AG09309 (cell line): ENCODE measurements around the gene FMNL1.

Experiments
- DNase-seq: peaks from one replicate; pipeline ENCODE4 v3.0.0-alpha.2; 2010; ENCODE audit warnings: low read depth
- H3K4me3 ChIP-seq: 2 replicates; pipeline ENCODE4 v1.5.1; 2011; ENCODE audit warnings: mild to moderate bottlenecking, low read depth, low read length, moderate library complexity; ENCODE audit not compliant: control insufficient read depth
- CTCF ChIP-seq: IDR thresholded peaks from 2 replicates; pipeline ENCODE4 v1.5.1; 2011; ENCODE audit warnings: mild to moderate bottlenecking, low read depth, low read length, inconsistent platforms; ENCODE audit not compliant: insufficient read depth, control insufficient read depth; ENCODE audit errors: missing control alignments

Gene FMNL1

GRCh38 chr17:45242029-45242414 lies 20.3 kb downstream of the FMNL1 start:
- H3K4me3 ChIP-seq, result no peak overlapping the region
- DNase-seq, result no peak

DNA sequence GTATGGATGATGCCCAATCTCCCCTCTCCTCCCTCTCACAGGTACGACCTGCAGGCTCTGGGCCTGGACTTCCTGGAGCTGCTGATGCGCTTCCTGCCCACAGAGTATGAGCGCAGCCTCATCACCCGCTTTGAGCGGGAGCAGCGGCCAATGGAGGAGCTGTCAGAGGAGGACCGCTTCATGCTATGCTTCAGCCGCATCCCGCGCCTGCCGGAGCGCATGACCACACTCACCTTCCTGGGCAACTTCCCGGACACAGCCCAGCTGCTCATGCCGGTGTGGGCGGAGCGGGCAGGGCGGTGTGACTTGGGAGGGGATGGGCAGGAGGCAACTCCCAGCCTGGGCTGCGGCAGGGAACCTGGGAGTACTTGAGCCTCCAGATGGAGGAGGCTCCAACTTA lies 22.1 kb downstream of the FMNL1 start:
- H3K4me3 ChIP-seq, result no peak overlapping the region
- DNase-seq, result no peak
- no peak for TF ChIP-seq CTCF

More at GRCh38 chr17:45242029-45242414, 20.3 kb downstream of the FMNL1 start:
- no peak for TF ChIP-seq CTCF

DNA sequence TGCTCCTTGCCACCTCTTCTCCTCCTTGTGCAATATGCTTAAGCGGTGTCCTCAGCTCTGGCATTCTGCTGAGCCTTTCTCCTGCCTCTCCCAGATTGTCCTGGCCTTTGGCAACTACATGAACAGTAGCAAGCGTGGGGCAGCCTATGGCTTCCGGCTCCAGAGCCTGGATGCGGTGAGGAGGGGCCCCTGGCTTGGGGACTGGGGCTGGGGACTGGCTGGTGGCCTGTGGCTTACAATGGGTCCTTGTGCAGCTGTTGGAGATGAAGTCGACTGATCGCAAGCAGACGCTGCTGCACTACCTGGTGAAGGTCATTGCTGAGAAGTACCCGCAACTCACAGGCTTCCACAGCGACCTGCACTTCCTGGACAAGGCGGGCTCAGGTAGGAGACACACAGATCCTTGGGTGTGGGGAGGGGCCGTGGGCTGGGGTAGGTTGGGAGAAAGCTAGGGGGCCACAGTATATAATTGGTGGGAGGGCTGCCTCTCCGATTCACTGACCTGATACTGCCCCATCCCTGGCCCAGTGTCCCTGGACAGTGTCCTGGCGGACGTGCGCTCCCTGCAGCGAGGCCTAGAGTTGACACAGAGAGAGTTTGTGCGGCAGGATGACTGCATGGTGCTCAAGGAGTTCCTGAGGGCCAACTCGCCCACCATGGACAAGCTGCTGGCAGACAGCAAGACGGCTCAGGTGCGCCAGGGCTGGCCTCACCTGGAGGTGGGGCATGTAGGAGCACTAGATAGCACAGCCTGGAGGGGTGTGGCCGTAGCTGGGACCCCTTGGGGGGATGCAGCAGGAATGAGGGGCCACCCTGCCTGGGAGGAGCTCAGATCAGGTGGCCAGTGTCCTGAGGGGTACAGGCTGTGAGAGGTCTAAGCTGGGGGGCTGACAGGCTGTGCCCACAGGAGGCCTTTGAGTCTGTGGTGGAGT lies 23.3 kb downstream of the FMNL1 start:
- H3K4me3 ChIP-seq, result no peak overlapping the region
- no peak for TF ChIP-seq CTCF
- DNase-seq, result no peak

DNA sequence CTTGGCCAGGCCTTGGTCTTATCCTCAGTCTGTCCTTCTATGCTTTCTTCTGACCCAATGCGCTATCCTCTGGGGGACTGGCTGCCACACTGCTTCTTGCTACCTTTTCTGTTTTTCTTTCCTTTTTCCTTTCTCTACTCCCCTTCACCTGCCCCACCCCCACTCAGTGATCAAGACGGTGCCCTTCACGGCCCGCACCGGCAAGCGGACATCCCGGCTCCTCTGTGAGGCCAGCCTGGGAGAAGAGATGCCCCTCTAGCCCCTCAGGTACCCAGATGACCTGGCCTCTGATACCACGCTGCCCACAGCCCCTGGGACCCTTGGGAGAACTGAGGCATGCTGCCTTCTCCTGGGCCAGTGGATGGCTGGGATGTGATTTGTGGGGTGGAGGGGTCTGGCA lies 24.7 kb downstream of the FMNL1 start:
- no peak overlapping the region for H3K4me3 ChIP-seq
- DNase-seq, result no peak
- TF ChIP-seq CTCF, result no peak

DNA sequence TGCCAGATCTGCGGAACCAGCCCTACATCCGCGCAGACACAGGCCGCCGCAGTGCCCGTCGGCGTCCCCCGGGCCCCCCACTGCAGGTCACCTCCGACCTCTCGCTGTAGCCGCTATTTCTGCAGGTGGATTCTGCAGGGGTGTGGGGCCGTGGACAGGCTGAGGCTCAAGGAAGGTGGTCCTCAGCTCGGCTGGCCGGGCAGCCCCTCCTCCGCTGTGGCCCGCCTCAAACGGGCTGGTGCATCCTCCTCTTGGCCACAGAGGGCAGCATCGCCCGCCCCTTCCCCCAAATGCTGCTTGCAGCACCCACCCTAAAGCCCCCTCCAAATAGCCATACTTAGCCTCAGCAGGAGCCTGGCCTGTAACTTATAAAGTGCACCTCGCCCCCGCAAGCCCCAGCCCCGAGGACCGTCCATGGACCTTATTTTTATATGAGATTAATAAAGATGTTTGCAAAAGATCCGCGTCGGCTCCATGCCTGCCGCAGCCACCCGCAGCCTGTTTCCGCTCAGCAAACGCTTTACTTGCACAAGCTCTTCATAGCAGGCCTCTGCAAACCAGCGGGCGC lies 25.3 kb downstream of the FMNL1 start:
- DNase-seq, result no peak
- TF ChIP-seq CTCF, result peak; percentile 53
- H3K4me3 ChIP-seq, result peak overlapping the region; percentile 50

GRCh38 chr17:45247429-45248131 lies 25.9 kb downstream of the FMNL1 start:
- DNase-seq, result no peak
- H3K4me3 ChIP-seq, result peak overlapping the region; percentile 50
- no peak for TF ChIP-seq CTCF
